Activated CD4-positive, alpha-beta T cell treated with anti-CD3 and anti-CD28 coated beads, Interleukin-2, amount 10 ng/mL, durations not matched to agents 7 days and 5 days (primary cell): ENCODE results near the gene ECHDC3. TPM values are rescaled to one million over a fixed set of nuclear protein-coding genes. Genes with fewer than 3 reads are reported as not detected.

Experiments
- total RNA-seq, 2 experiments: library from RNA; stranded (reverse); gene quantifications; one replicate each; pipeline ENCODE4 v1.2.3, GENCODE V29; 2021

Gene ECHDC3
- total RNA-seq, 2 experiments from 2014 or later, result 1.0 to 1.1 TPM

Other genes with a start within 250 kb of the ECHDC3 start
- 1 to 10 TPM; 3.1 to 4.0 TPM for gene USP6NL, start 130.7 kb upstream of the ECHDC3 start, total RNA-seq
- gene PROSER2, start 81.0 kb downstream of the ECHDC3 start, total RNA-seq, result under 1 TPM; 0.27 to 0.31 TPM